Motor neuron (in vitro differentiated cells): ENCODE data around the gene COL1A1. TPM values are rescaled to one million over a fixed set of nuclear protein-coding genes. Genes with fewer than 3 reads are reported as not detected.
A peak's percentile ranks its signal among the peaks of the same experiment; 100 is the strongest.

Source experiments
- ATAC-seq, 8 experiments: fragments of 200-7000 bp; cut with Tn5 transposase; replicated peaks in 6 of 8; 2 replicates each; pipeline ENCODE4 v1.8.0; 2021; ENCODE audit warnings: mild to moderate bottlenecking in 8 of 8, moderate library complexity in 8 of 8
- H3K27ac ChIP-seq, 2 donors: fragments of 250-450 bp; sonication (Bioruptor Pico); 2 replicates each; pipeline ENCODE4 v1.9.0; 2021; ENCODE audit warnings: antibody characterized with exemption in 2 of 2, mild to moderate bottlenecking in 2 of 2, moderate library complexity in 1 of 2
- H3K4me1 ChIP-seq, 2 donors: fragments of 250-450 bp; sonication (Bioruptor Pico); replicated peaks in 1 of 2; 2 replicates each; pipeline ENCODE4 v1.6.1; 2021; ENCODE audit warnings: antibody characterized with exemption in 2 of 2, mild to moderate bottlenecking in 2 of 2, moderate library complexity in 1 of 2
- H3K4me3 ChIP-seq, 5 donors: fragments of 250-450 bp; sonication (Bioruptor Pico); 2 replicates each; pipeline ENCODE4 v1.9.0; 2021; ENCODE audit warnings: antibody characterized with exemption in 5 of 5, mild to moderate bottlenecking in 5 of 5, moderate library complexity in 4 of 5
- WGBS, 10 experiments: fragments of 450-650 bp; shearing (Covaris generic); methylation state at CpG; one replicate each; pipeline ENCODE4 v1.0.0; 2022; 5-methylcytosine and 5-hydroxymethylcytosine counted together
- in situ Hi-C, 9 experiments: fragments of 400-800 bp; cut with MboI; loops; one replicate each; pipeline ENCODE4 v1.15.0; 2021; ENCODE audit warnings: low sequenced_read_pairs in 9 of 9, low pct_unique_long_range_greater_than_20kb in 2 of 9; ENCODE audit not compliant: unreplicated experiment in 9 of 9
- total RNA-seq, 8 experiments: library from RNA; unstranded; fragments of 300-600 nt; gene quantifications; 2 replicates each; pipeline versions ENCODE4 v1.2.3 to v1.2.4, GENCODE V29; 2022

Gene COL1A1
- total RNA-seq, 8 experiments from 2014 or later: 0.54 to 614 (median 7.1) TPM

DNA sequence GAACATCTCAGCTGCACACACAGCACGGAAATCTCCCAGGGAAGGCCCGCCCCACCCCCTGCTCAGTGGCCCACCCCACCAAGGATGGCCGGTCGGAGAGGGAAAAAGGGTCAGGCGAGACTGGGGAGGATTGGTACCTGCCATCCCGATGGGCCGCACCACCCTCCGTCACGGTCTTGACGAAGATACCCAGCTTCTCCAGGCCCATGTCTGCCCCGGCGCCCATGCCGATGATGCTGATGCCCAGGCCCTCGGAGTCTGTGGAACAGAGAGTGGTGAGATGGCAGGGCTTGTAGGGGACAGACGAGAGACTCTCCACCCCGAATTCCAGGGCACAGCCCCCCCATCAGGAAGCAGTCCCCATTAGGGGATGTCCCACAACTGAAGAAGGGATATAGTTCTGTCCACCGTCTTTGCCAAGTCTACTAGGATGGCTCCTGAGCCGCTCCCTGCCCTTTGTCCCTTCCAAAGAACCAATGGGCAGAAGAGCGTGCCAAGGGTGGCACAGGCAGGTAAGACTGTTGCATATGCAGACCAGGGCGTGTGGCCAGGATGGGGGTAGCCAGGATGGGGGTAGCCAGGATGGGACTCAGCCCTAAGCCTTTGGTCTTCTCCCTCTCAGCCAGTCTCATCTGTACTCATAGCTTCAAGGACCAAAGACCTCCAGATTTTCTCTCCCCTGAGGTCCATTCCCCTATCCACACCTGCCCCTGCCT lies 57.8 kb downstream of the COL1A1 start:
- WGBS, 10 experiments: 40 to 94% (median 83%) methylated on average over 1 to 10 of the region's 20 CpGs; no CpG with 5 or more reads in 5 of the 10 experiments
- ATAC-seq: no peak
- Histone ChIP-seq H3K4me3 (no peak overlapping the region), H3K27ac (no peak overlapping the region), H3K4me1 (peaks cover 30 to 34% of the 10 kb centered on the region in 2 donors)
- in situ Hi-C loops: no loop called here

- 53 to 100% (median 100%) methylated on average over 1 to 7 of the region's 8 CpGs; no CpG with 5 or more reads in 2 of the 10 experiments for WGBS, 10 experiments
- no peak for ATAC-seq
- Histone ChIP-seq H3K27ac (no peak overlapping the region), H3K4me3 (no peak overlapping the region), H3K4me1 (peaks cover 15 to 21% of the 10 kb centered on the region in 2 donors)
- in situ Hi-C loops: no loop called here
Measured at GRCh38 chr17:50141745-50142110, 59.7 kb downstream of the COL1A1 start.

- WGBS, 10 experiments: 75 to 100% (median 97%) methylated on average over 1 to 10 of the region's 16 CpGs; no CpG with 5 or more reads in 2 of the 10 experiments
- in situ Hi-C loops: no loop called here
Measured at GRCh38 chr17:50141026-50141744, 60.2 kb downstream of the COL1A1 start.

DNA sequence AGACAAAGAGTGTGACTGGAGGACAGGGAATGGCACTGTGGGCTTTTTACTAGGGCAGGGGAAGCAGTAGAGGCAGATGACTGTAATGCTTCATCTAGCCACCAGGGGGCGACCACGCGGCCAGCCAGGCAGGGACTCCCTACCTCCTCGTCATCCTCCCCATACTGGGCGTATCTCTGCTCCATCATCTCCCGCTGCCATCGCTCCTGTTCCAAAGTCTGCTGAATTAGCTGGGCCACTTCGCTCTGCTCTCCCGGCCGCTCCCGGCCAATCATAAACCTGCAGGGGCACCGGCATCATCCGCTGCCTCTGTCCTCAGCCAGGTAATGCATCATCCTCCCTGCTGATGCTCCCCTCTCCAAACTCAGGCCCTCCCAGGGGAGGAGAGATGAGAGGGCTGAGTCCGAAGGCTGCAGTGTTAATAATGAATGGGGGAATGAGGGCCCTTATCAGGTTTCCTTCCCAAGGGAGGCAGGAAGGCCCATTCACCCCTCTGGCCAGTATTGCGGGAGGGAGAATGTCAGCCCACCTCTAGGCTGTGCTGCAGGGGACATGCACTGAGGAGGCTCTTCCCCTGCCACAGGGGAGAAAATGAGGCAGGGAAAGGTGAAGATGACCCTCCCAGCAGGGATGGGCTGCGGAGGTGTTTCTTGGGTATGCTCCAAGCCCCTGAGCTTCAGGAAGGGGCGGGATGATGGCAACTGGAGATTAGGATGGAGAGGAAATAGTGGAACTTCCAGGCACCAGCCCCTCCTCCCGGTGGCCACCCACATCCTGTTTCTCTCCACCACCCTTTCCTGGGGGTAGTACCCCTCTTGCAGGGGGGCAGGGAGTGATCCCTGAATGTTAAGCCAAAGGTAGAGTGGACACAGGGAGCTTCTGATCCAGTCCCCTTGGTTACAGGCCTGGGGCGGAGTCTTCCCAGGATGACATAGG lies 61.2 kb downstream of the COL1A1 start:
- 0 to 100% (median 71%) methylated on average over 1 to 9 of the region's 19 CpGs; no CpG with 5 or more reads in 4 of the 10 experiments for WGBS, 10 experiments
- Histone ChIP-seq H3K27ac (peak overlapping the region in 1 of 2 donors; percentile 61), H3K4me3 (no peak overlapping the region), H3K4me1 (peaks cover 4 to 9% of the 10 kb centered on the region in 2 donors)
- peak; percentile 8 to 96 (median 92) for ATAC-seq
- in situ Hi-C loops: no loop called here

More at GRCh38 chr17:50141026-50141744, 60.2 kb downstream of the COL1A1 start:
- ATAC-seq: no peak
- no peak overlapping the region for H3K4me3 ChIP-seq
- no peak overlapping the region for H3K27ac ChIP-seq
- H3K4me1 ChIP-seq: peaks cover 10 to 15% of the 10 kb centered on the region in 2 donors

DNA sequence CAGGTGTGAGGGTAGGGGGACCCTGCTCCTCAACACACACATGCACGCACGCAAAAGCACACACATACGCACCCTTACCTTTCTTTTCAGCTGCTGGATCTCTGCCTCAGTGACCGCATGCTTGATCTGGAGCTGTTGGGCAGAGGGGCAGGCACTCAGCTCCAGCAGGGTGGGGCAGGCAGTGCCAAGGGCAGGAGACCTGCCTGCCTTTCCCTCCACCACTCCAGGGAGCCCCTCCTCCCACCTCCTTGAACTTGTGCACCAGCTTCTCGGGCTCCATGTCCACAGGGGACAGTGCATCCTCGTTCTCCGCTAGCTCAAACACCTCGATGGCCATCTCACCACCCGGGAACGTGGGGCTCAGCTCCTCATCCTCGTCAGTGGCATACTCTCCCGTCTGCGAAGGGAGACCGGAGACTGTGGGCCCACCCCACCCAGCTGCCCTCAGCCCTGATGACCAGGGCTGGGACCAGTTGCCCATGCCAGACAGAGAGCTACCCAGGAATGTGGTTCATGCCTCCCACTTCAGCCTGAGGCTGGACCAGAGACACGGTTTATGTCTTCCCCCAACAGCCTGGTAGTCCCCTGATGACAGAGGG lies 62.1 kb downstream of the COL1A1 start:
- in situ Hi-C loops: no loop called here

GRCh38 chr17:50137042-50137441 lies 64.4 kb downstream of the COL1A1 start:
- in situ Hi-C loops: no loop called here
- no peak overlapping the region for H3K4me3 ChIP-seq
- H3K4me1 ChIP-seq: peaks cover 22 to 30% of the 10 kb centered on the region in 2 donors
- H3K27ac ChIP-seq: no peak overlapping the region
- no peak for ATAC-seq
- 50 to 100% (median 96%) methylated on average over 1 to 4 of the region's 4 CpGs; no CpG with 5 or more reads in 6 of the 10 experiments for WGBS, 10 experiments

More for the DNA sequence above, 62.1 kb downstream of the COL1A1 start:
- H3K4me1 ChIP-seq: peaks cover 10 to 15% of the 10 kb centered on the region in 2 donors
- 80 to 100% (median 96%) methylated on average over 1 to 7 of the region's 15 CpGs; no CpG with 5 or more reads in 4 of the 10 experiments for WGBS, 10 experiments
- ATAC-seq: no peak
- H3K27ac ChIP-seq: peak overlapping the region in 1 of 2 donors; percentile 61
- H3K4me3 ChIP-seq: no peak overlapping the region

DNA sequence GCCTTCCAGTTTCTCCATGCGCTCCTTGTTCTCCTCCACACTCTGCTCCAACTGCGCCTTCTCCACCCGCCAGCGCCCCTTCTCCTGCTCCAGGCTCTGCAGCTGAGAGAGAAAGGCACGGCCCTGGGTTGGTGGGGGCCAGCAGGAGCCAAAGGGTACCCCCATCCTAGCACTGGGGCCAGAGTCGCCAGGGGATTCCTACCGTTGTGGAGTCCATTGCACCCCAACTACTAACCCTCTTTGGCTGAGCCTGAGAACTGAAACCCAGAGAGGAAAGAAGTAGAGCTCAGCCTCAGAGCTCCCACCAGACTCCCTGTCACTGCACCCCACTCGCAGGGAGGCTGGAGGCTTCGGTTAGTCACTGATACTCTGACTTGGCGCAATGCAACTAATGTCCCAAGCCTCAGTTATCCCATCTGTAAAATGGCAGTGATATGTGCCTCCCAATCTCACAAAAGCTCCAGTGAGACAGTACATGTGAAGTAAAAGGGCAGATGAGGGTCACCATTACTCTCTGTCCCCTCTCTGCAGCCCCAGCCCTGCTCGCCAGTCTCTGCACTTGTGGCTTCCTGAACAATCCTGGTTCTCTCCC lies 65.2 kb downstream of the COL1A1 start:
- peaks cover 22 to 30% of the 10 kb centered on the region in 2 donors for H3K4me1 ChIP-seq
- in situ Hi-C loops: no loop called here
- H3K4me3 ChIP-seq: no peak overlapping the region
- H3K27ac ChIP-seq: no peak overlapping the region
- ATAC-seq: no peak
- WGBS, 10 experiments: 78 to 100% (median 91%) methylated on average over 1 to 4 of the region's 11 CpGs; no CpG with 5 or more reads in 4 of the 10 experiments

GRCh38 chr17:50135316-50136095 lies 65.9 kb downstream of the COL1A1 start:
- Histone ChIP-seq H3K4me1 (peaks cover 28 to 34% of the 10 kb centered on the region in 2 donors), H3K4me3 (no peak overlapping the region), H3K27ac (no peak overlapping the region)
- no peak for ATAC-seq
- WGBS, 10 experiments: 60 to 100% (median 89%) methylated on average over 1 to 5 of the region's 16 CpGs; no CpG with 5 or more reads in 6 of the 10 experiments
- in situ Hi-C loops: no loop called here

- Histone ChIP-seq H3K27ac (no peak overlapping the region), H3K4me3 (no peak overlapping the region), H3K4me1 (peaks cover 25 to 28% of the 10 kb centered on the region in 2 donors)
- in situ Hi-C loops: no loop called here
- WGBS, 10 experiments: 0 to 100% (median 62%) methylated on average over 1 to 3 of the region's 16 CpGs; no CpG with 5 or more reads in 4 of the 10 experiments
- ATAC-seq: peak in 3 of 8 experiments; percentile 9 to 32 (median 10)
Measured at GRCh38 chr17:50134206-50135110, 67.0 kb downstream of the COL1A1 start.

GRCh38 chr17:50133769-50134099 lies 67.7 kb downstream of the COL1A1 start:
- 20 to 40% methylated on average over 1 to 2 of the region's 16 CpGs; no CpG with 5 or more reads in 8 of the 10 experiments for WGBS, 10 experiments
- peak in 3 of 8 experiments; percentile 4 to 9 (median 7) for ATAC-seq
- Histone ChIP-seq H3K4me1 (peaks cover 25 to 30% of the 10 kb centered on the region in 2 donors), H3K4me3 (no peak overlapping the region), H3K27ac (peak overlapping the region in 1 of 2 donors; percentile 49)
- in situ Hi-C loops: no loop called here
